HepG2 (cell line): ENCODE results near the gene MYL12B. TPM values are rescaled to one million over a fixed set of nuclear protein-coding genes. Genes with fewer than 3 reads are reported as not detected.

Experiments
- ATAC-seq: fragments of 200-7000 bp; cut with Tn5 transposase; 3 replicates; pipeline ENCODE4 v1.9.1; 2020; ENCODE audit warnings: mild to moderate bottlenecking, moderate library complexity
- BruUV-seq: library from RNA; stranded (reverse); fragments of 400-500 nt; replicated peaks from 2 replicates; lab custom pipeline; 2021; lab: Mats Ljungman, UMichigan
- CTCF ChIA-PET: fragments of 300-600 bp; formaldehyde crosslinking; extraction: SDS; loops from one replicate; lab custom pipeline; 2021; ENCODE audit warnings: low total read pairs, inconsistent platforms, low intra/inter-chr PET ratio; lab: Yijun Ruan, JAX
- POLR2A ChIA-PET: fragments of 350-600 bp; sonication (Branson Sonifier 250); formaldehyde crosslinking; loops from one replicate; lab custom pipeline; 2020; ENCODE audit warnings: antibody characterized with exemption, inconsistent platforms; lab: Yijun Ruan, JAX
- DNase-seq: peaks from one replicate; pipeline ENCODE4 v3.0.0-alpha.2; 2015; ENCODE audit warnings: low spot score
- FAIRE-seq: peaks from 3 replicates; lab custom pipeline; 2011; peaks lifted over from hg19 to GRCh38; lab: Jason Lieb, UNC
- H2AFZ ChIP-seq: one replicate; pipeline ENCODE4 v1.6.1; 2011; ENCODE audit warnings: low read length, inconsistent platforms
- H3K27ac ChIP-seq: fragments of 300-600 bp; 3 replicates; pipeline ENCODE4 v1.8.0; 2011; ENCODE audit warnings: mixed run types, mild to moderate bottlenecking, mixed read lengths, low read length, inconsistent platforms; ENCODE audit not compliant: insufficient read depth; ENCODE audit errors: extremely low read length
- H3K27me3 ChIP-seq, 2 experiments: fragments of 200-600 bp in 1 of 2; 2 replicates in 1 of 2; 3 replicates in 1 of 2; pipeline versions ENCODE4 v1.6.0 to v1.8.0; 2011; ENCODE audit warnings: low read length in 2 of 2, mild to moderate bottlenecking in 2 of 2, moderate library complexity in 2 of 2, inconsistent platforms in 1 of 2; ENCODE audit not compliant: insufficient read depth in 2 of 2, control insufficient read depth in 1 of 2
- H3K36me3 ChIP-seq, 2 experiments: fragments of 200-600 bp in 1 of 2; replicated peaks in 1 of 2; 2 replicates in 1 of 2; 3 replicates in 1 of 2; pipeline versions ENCODE4 v1.5.1 to v1.8.0; 2011; ENCODE audit warnings: low read length in 2 of 2, inconsistent platforms in 1 of 2; ENCODE audit not compliant: insufficient read depth in 2 of 2, control insufficient read depth in 1 of 2
- H3K4me1 ChIP-seq: 2 replicates; pipeline ENCODE4 v1.5.1; 2012; ENCODE audit warnings: low read length, inconsistent platforms; ENCODE audit not compliant: insufficient read depth
- H3K4me2 ChIP-seq: 2 replicates; pipeline ENCODE4 v1.6.0; 2011; ENCODE audit warnings: low read depth, low read length, inconsistent platforms
- H3K4me3 ChIP-seq, 3 experiments: fragments of 200-600 bp in 1 of 3; sonication (generic), shearing (Covaris generic) in 1 of 3; replicated peaks in 1 of 3; 2 replicates each; pipeline ENCODE4 v1.5.1; 2011 to 2016; ENCODE audit warnings: low read length in 3 of 3, inconsistent platforms in 2 of 3, low read depth in 2 of 3, mild to moderate bottlenecking in 2 of 3, control low read depth in 1 of 3, mixed read lengths in 1 of 3; ENCODE audit not compliant: insufficient read depth in 1 of 3
- H3K79me2 ChIP-seq: one replicate; pipeline ENCODE4 v1.6.1; 2011; ENCODE audit warnings: low read length, inconsistent platforms; ENCODE audit not compliant: insufficient read depth
- H3K9ac ChIP-seq: 2 replicates; pipeline ENCODE4 v1.6.0; 2011; ENCODE audit warnings: mild to moderate bottlenecking, low read depth, low read length, inconsistent platforms; ENCODE audit not compliant: insufficient read depth
- H3K9me3 ChIP-seq: 2 replicates; pipeline ENCODE4 v1.5.1; 2012; ENCODE audit warnings: mild to moderate bottlenecking, low read length
- H4K20me1 ChIP-seq: 2 replicates; pipeline ENCODE4 v1.6.0; 2011; ENCODE audit warnings: inconsistent platforms, mild to moderate bottlenecking, low read length, moderate library complexity; ENCODE audit not compliant: insufficient read depth
- AGO2 ChIP-seq: fragments of 200-400 bp; formaldehyde crosslinking; optimal IDR thresholded peaks from 2 replicates; pipeline ENCODE3; 2017; ENCODE audit warnings: mild to moderate bottlenecking, low read depth, low read length, moderate library complexity
- ARID5B ChIP-seq: IDR thresholded peaks from 2 replicates; pipeline ENCODE4 v1.4.0; 2020; ENCODE audit warnings: mild to moderate bottlenecking, missing genetic modification reagents
- BRF2 ChIP-seq: sonication (generic); formaldehyde crosslinking; IDR thresholded peaks from 2 replicates; pipeline ENCODE4 v1.8.1; 2022; ENCODE audit warnings: mild to moderate bottlenecking, missing genetic modification reagents
- EP300 ChIP-seq, 3 experiments: sonication (generic) in 1 of 3; formaldehyde crosslinking in 1 of 3; IDR thresholded peaks; 2 replicates each; pipeline versions ENCODE4 v1.5.1 to v1.6.1; 2011 to 2020; ENCODE audit warnings: low read depth in 2 of 3, low read length in 2 of 3, borderline replicate concordance in 1 of 3, improper control_type of control experiment in 1 of 3, mild to moderate bottlenecking in 1 of 3, missing genetic modification reagents in 1 of 3, moderate library complexity in 1 of 3
- KDM4B ChIP-seq: sonication (generic); formaldehyde crosslinking; IDR thresholded peaks from 2 replicates; pipeline ENCODE4 v1.4.0; 2020; ENCODE audit warnings: missing genetic modification reagents
- NFATC3 ChIP-seq: sonication (generic); formaldehyde crosslinking; IDR thresholded peaks from 2 replicates; pipeline ENCODE4 v1.5.1; 2020; ENCODE audit warnings: mild to moderate bottlenecking, missing genetic modification reagents
- PAX8 ChIP-seq: sonication (generic); formaldehyde crosslinking; IDR thresholded peaks from 2 replicates; pipeline ENCODE4 v1.8.0; 2022; ENCODE audit warnings: mild to moderate bottlenecking, missing genetic modification reagents, borderline replicate concordance
- PBX2 ChIP-seq: IDR thresholded peaks from 2 replicates; pipeline ENCODE4 v1.6.1; 2016; ENCODE audit warnings: control low read depth
- PCBP2 ChIP-seq: fragments of 200-400 bp; formaldehyde crosslinking; optimal IDR thresholded peaks from 2 replicates; pipeline ENCODE3; 2018; ENCODE audit warnings: low read length, low read depth; ENCODE audit not compliant: poor library complexity, severe bottlenecking
- RARA ChIP-seq: IDR thresholded peaks from 2 replicates; pipeline ENCODE4 v1.6.1; 2016; ENCODE audit warnings: missing genetic modification reagents, missing compliant biosample characterization
- SMAD3 ChIP-seq: sonication (generic); formaldehyde crosslinking; IDR thresholded peaks from 2 replicates; pipeline ENCODE4 v1.4.0; 2020; ENCODE audit warnings: missing genetic modification reagents
- ZNF432 ChIP-seq: sonication (generic); formaldehyde crosslinking; IDR thresholded peaks from 2 replicates; pipeline ENCODE4 v1.5.0; 2020; ENCODE audit warnings: missing genetic modification reagents, mild to moderate bottlenecking, borderline replicate concordance
- WGBS: methylation state at CpG from one replicate; pipeline ENCODE4 v1.1.6; 2017; ENCODE audit warnings: low lambda C conversion rate; 5-methylcytosine and 5-hydroxymethylcytosine counted together
- in situ Hi-C: cut with HindIII; loops from 2 replicates; pipeline ENCODE4 v1.10.0; 2017; ENCODE audit warnings: low pct_unique_long_range_greater_than_20kb; ENCODE audit not compliant: extremely low pct_ligation_motif_present
- intact Hi-C: fragments of 100-400 bp; cut with micrococcal nuclease; formaldehyde crosslinking; loops from one replicate; pipeline ENCODE4 v1.10.0; 2022; ENCODE audit not compliant: unreplicated experiment
- polyA plus RNA-seq, 8 experiments: library from polyadenylated mRNA; depleted of rRNA in 3 of 8; stranded (reverse) in 7 of 8; unstranded in 1 of 8; fragments of >200 nt; fragmentation: Illumina TruSeq in 4 of 8; extraction: Trizol in 4 of 8; gene quantifications; 2 replicates each; pipeline versions ENCODE4 v1.2.1 to v1.2.3, GENCODE V29; 2011 to 2016; ENCODE audit warnings: low read depth in 4 of 8, missing spikeins in 1 of 8, mixed read lengths in 1 of 8; ENCODE audit not compliant: insufficient read depth in 1 of 8
- total RNA-seq, 5 experiments: library from RNA; depleted of rRNA; stranded (reverse); fragments of >200 nt; fragmentation: Illumina TruSeq; extraction: Trizol; gene quantifications; 2 replicates each; pipeline ENCODE4 v1.2.3, GENCODE V29; 2016; ENCODE audit warnings: low read depth in 1 of 5

MYL12B gene
- total and polyA plus RNA-seq, 2 of the 13 experiments (the other 11 are each of a cell fraction or from before 2014, with no cell fraction given): 265 to 340 TPM

- FAIRE-seq (no peak), DNase-seq (no peak), ATAC-seq (no peak)
- Histone ChIP-seq H3K27me3 (no peaks in the 10 kb centered on the region), H3K27ac (no peak overlapping the region), H3K36me3 (no peaks in the 10 kb centered on the region), H4K20me1 (no peaks in the 10 kb centered on the region), H3K4me3 (no peak overlapping the region), H3K9ac (no peak overlapping the region), H3K9me3 (no peaks in the 10 kb centered on the region), H3K4me2 (no peak overlapping the region), H2AFZ (no peak overlapping the region), H3K79me2 (no peaks in the 10 kb centered on the region), H3K4me1 (peaks cover 41% of the 10 kb centered on the region)
- in situ Hi-C loops: no loop called here
- ChIA-PET CTCF (no interaction called here), POLR2A (interaction anchor here (1.0 kb wide), 1 partner anchor 9 kb away, joined by 4 read pairs; no protein-coding TSS in a partner anchor)
- intact Hi-C loops: no loop called here
- no TSS peak for BruUV-seq
- no peak for TF ChIP-seq ZNF432
- TF ChIP-seq NFATC3 (CRISPR knock-in tag): no peak
- TF ChIP-seq PBX2 (CRISPR knock-in tag): no peak
- no peak for TF ChIP-seq AGO2
- 75% methylated on average over 3 of the region's 3 CpGs for WGBS
Measured at GRCh38 chr18:3224223-3224622, 37.7 kb upstream of the MYL12B start.

GRCh38 chr18:3225588-3225987 lies 36.3 kb upstream of the MYL12B start:
- ATAC-seq (peak; percentile 23; the same call in 2 of the 3 replicates), DNase-seq (no peak), FAIRE-seq (no peak)
- H3K4me3 ChIP-seq: no peak overlapping the region
- CTCF ChIA-PET: no interaction called here
- peaks cover 36% of the 10 kb centered on the region for H3K4me1 ChIP-seq
- in situ Hi-C loops: no loop called here
- no peaks in the 10 kb centered on the region for H3K36me3 ChIP-seq
- BruUV-seq: no TSS peak
- H3K27me3 ChIP-seq: no peaks in the 10 kb centered on the region
- POLR2A ChIA-PET: interaction anchor here (1.0 to 1.2 kb wide), 2 partner anchors 8 to 108 kb away, joined by 3 to 5 read pairs; no protein-coding TSS in a partner anchor
- H4K20me1 ChIP-seq: no peaks in the 10 kb centered on the region
- intact Hi-C loops: no loop called here
- 29% methylated on average over 3 of the region's 3 CpGs for WGBS
- H3K79me2 ChIP-seq: no peaks in the 10 kb centered on the region
- no peak overlapping the region for H3K9ac ChIP-seq
- no peaks in the 10 kb centered on the region for H3K9me3 ChIP-seq
- no peak overlapping the region for H2AFZ ChIP-seq
- peak overlapping the region; percentile 12 for H3K27ac ChIP-seq
- no peak overlapping the region for H3K4me2 ChIP-seq
- TF ChIP-seq BRF2 (CRISPR knock-in tag) (no peak), PCBP2 (no peak), EP300 (IDR thresholded peaks at IDR 0.05; ENCODE audit: low read depth in 2 of 2, low read length in 2 of 2) (no peak), EP300 (CRISPR knock-in tag; IDR thresholded peaks at IDR 0.05; ENCODE audit: borderline replicate concordance) (0 out of 2 replicates have a peak, but pooled peaks have one; percentile 25), PAX8 (CRISPR knock-in tag) (no peak), RARA (CRISPR knock-in tag) (0 out of 2 replicates have a peak, but pooled peaks have one; percentile 6), ARID5B (CRISPR knock-in tag) (0 out of 2 replicates have a peak, but pooled peaks have one; percentile 45), KDM4B (CRISPR knock-in tag) (no peak), SMAD3 (CRISPR knock-in tag) (no peak)
